Activated CD8-positive, alpha-beta memory T cell treated with anti-CD3 and anti-CD28 coated beads for 4 hours (primary cell): ENCODE measurements around the gene BBLN.
"Not testable (repeated sequence)": the region's sequence is repeated elsewhere in the genome, so short reads cannot be mapped to it uniquely, and the experiment has no call there.

ENCODE experiments used
- DNase-seq, 2 donors: peaks; one replicate each; pipeline ENCODE4 v3.0.0-alpha.2; 2020; ENCODE audit warnings: low read depth in 2 of 2

BBLN gene

GRCh38 chr9:128162215-128163026 is 2.4 kb downstream of the BBLN start:
- no peak for DNase-seq

DNA sequence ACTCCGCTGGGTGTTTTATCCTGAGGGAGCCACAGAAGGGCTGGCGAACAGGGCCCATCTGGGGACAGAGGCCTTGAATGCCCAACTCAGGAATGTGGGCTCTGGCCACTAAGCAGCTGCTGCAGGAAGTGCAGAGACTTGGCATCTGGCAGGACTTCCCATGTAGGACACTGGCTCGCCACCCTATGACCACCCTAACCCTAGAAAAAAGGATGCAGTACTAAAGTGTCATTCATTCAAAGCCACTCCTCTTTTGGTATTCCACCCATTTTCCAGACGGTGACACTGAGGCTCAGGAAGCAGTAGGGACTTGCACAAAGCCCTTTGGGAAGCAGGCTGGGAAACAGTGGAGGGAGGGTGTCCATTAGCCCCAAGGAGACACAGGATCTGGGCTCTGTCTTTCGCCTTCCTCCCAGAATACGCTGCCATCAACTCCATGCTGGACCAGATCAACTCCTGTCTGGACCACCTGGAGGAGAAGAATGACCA is 3.0 kb downstream of the BBLN start:
- no peak for DNase-seq

DNA sequence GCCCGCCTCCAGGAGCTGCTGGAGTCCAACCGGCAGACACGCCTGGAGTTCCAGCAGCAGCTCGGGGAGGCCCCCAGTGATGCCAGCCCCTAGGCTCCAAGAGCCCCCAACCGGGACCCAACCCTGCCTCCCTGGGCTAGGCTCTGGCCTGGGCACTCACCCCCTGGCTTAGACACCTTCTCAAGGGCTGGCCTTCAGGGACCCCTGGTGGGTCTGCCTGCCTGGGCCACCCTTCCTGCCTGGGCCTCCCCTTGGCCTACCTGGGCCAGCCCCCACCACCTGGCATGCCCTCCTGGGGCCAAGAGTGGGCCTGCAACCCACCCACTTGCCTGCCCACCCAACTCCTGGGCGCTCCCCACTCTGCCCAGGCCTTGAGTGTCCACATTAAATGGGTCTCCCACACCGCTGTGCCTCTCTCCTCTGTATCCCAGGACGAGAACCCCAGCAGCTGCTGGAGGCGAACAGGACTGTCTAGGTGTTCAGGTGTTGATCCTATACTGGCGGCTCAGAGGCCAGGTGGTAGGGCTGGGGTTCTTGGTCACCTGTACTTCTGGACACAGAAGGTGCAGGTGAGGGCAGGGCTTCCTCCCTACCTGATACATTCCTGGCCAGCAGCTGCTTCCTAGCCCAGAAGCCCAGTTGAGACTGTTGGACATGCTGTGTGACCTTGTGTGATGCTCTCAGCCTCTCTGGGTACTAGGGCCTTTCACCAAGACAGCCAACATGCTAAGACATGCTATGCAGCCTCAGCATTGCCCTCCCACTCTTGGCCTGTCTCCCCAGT is 3.6 kb downstream of the BBLN start:
- no peak for DNase-seq

- DNase-seq, result no peak
Measured at GRCh38 chr9:128164307-128164885, 4.3 kb downstream of the BBLN start.

DNA sequence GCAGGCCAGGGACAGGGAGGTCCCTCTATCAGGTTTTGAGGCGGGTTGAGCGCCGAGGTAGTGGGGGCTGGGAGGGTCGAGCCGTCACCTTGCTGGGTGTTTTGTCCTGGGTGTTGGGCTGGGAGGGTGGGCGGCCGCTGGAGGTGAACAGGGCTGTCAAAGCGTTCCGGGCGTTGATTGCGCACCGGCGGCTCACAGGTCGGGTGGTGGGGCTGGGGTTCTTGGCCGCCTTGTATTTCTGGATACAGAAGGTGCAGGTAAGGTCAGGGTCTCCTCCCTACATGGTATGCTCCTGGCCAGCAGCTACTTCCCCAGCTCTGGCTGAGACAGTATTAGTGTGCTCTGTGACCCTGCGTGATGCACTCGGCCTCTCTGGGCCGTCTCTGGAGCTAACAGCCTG is 6.1 kb downstream of the BBLN start:
- DNase-seq, result no peak

DNA sequence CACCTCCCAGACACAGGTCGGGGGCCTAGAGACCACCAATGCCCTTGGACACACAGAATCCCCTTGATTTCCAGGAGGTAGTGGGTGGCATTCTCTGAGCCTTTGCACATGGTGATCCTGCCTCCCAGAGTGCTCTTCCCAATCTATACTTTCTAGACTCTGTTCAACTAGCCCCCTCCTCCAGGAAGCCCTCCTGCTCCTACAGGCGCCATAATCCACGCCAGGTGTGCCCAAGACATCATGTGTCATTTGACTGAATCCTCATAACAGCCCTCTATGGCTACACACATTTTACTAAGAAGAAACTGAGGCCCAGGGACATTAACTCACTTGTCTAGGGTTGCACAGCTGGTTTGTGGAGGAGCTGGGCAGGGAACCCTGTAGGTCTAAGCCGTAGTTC is 7.1 kb downstream of the BBLN start:
- no peak for DNase-seq

DNA sequence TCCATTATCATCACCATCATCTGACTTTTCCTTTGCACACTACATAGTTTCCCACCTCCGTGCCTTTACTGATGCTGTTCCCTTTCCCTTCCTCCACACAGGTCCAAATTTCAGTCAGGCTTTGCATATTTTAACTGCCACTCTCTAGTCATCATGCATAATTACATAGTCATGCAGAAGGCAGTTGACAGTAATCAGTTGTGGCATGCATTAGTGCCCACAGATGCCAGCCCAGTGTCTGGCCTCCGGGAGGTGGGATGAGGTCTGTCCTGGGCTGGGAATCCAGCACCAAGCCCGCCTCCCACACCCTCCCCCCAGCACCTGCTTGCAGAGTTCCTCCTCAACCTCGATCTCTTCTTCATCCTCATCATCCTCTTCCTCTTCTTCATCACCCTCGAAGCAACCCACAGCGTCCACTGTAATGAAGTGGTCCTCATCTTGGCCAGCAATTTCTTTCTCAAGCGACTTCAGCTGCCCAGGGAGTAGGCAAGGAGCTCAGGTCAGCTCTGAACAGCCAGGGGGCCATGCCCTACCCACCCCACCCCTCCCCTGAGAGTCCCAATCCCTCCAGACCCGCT is 8.8 kb downstream of the BBLN start:
- DNase-seq, result no peak

GRCh38 chr9:128169492-128169891 is 9.4 kb downstream of the BBLN start:
- no peak for DNase-seq

GRCh38 chr9:128169925-128170324 is 9.9 kb downstream of the BBLN start:
- DNase-seq, result no peak

GRCh38 chr9:128174062-128174461 is 14.0 kb downstream of the BBLN start:
- no peak for DNase-seq

GRCh38 chr9:128175102-128175563 is 15.1 kb downstream of the BBLN start:
- no peak for DNase-seq

- DNase-seq, result no peak
Measured at GRCh38 chr9:128175726-128176125, 15.7 kb downstream of the BBLN start.

DNA sequence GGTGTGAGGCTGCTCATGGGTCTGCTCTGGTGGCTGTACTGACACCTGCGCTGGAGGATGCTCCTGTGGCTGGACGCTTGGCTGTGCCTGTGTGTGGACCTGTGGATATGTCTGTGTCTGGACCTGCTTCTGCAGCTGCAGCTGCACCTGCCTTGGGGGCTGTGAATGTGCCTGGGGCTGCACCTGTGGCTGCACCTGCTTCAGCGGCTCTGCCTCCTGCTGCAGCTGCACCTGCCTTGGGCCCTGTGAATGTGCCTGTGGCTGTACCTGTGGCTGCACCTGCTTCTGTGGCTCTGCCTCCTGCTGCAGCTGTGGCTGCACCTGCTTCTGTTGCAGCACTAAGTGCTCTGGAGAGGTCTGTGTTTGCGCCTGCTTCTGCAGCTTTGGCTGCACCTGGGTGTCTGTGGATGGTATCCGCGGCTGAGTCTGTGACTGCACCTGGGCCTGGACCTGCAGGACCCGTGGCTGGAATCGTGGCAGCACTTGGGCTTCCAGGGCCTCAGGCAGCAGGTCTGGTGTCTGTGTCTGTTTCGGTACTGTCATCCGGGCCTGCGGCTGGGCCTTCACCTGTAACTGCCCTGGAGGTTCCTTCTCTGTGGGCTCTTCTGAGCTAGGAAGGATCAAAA is 18.9 kb downstream of the BBLN start:
- no peak for DNase-seq

GRCh38 chr9:128180001-128180400 is 19.9 kb downstream of the BBLN start:
- no peak for DNase-seq

GRCh38 chr9:128180447-128180846 is 20.4 kb downstream of the BBLN start:
- no peak for DNase-seq

GRCh38 chr9:128181480-128181879 is 21.4 kb downstream of the BBLN start:
- not testable (repeated sequence) for DNase-seq

DNA sequence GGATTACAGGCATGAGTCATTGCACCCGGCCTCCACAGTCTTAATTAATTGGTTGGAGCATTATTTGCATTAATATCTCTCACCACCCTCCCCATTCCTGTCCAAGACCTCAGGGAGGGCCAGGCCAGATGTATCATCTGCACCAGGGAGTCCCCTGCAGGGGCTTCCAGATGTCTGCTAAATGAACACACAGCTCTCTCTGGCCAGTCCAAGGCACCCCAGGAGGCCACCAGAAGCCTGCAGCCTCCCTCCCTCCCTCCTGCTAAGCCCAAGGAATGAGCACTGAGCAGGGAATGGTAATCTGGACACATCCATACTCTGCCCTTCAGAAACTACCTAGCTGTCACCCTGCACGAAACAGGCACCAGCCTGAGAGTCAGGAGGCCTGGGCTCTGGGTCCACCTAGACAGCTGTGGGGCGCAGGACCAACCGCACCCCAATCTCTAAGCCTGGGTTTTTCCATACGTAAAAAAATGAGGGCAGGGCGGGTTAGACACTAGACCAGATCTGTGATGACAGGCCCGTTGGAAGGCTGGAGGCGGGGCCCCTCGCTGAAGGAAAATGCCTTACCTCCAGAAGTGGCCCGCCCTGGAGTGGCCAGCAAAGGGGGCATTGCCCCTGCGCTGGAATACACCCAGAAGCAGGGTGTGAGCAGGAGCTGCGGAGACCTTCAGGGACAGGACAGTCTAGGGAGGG is 23.0 kb downstream of the BBLN start:
- DNase-seq, result no peak

DNA sequence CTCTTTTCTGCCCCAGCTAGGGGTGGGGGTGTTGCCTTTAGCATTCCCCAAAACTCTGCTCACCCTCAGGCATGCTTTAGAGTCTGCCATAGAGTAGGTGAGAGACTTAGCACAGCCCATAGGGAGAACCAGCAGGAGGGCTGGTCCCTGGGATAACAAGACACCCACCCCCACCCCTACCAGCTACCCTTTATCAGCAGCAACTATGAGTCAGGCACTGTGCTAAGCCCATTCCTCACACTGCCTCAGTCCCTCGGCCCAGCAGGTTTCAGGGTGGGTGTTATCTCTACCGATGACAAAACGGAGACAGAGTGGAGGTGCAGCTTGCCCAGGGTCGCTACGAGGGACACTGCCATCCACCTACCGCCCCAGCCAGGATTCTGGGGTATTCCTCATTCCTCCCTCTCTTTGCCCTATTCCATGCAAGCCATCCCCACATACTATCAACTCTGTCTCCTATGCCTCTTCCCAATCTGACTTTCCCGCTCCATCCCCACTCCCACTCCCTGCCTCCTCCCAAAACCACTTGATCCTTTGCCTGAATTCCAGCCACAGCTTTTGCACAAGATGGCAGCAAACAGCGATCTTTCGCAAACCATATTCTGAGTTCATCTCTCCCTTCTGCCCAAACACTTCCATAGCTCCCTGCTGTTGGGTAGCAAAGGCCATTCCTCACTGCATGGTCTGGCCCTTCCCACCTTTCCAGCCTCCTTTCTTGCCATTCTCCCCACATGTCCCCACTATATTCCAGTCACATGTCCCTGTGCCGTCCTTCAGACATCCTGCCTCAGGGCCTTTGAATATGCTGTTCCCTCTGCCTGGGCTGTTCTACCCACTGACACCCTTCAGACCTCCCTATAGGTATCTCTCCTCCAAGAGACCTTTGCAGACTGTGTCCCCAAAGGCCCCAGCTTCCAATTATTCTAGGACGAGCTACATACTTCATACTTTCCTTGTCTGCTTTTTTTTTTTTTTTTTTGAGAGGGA is 26.2 kb downstream of the BBLN start:
- no peak for DNase-seq

DNA sequence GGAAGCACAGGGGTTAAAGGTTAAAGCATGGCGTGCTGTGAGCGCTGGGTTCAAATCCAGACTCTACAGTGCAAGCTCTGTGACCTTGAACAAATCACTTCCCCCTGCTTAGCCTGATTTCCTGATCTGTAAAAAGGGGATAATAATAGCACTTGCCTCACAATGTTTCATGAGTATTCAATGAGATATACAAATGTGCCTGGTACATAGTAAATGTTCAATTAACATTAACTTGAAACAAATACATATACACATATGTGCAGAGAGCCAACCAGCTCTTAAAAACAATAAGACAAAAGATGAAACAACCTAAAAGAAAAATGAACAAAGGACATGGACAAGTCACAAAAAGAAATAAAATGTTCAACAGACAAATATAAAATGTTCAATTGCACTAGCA is 27.3 kb downstream of the BBLN start:
- no peak for DNase-seq

- DNase-seq, result no peak
Measured at GRCh38 chr9:128188209-128188608, 28.1 kb downstream of the BBLN start.
